HUES48 (cell line): ENCODE measurements around the gene AKT1S1.
A peak's percentile ranks its signal among the peaks of the same experiment; 100 is the strongest.
"Not testable (repeated sequence)": the region's sequence is repeated elsewhere in the genome, so short reads cannot be mapped to it uniquely, and the experiment has no call there.

Experiments
- H3K27ac ChIP-seq: one replicate; pipeline ENCODE4 v1.7.0; 2013; ENCODE audit warnings: low read depth, low read length, inconsistent platforms
- H3K27me3 ChIP-seq: 2 replicates; pipeline ENCODE4 v1.6.1; 2013; ENCODE audit warnings: mild to moderate bottlenecking, low read length; ENCODE audit not compliant: control insufficient read depth, insufficient read depth
- H3K36me3 ChIP-seq: 2 replicates; pipeline ENCODE4 v1.6.1; 2013; ENCODE audit warnings: low read length; ENCODE audit not compliant: control insufficient read depth, insufficient read depth
- H3K4me1 ChIP-seq: 2 replicates; pipeline ENCODE4 v1.6.1; 2013; ENCODE audit warnings: mild to moderate bottlenecking, low read length; ENCODE audit not compliant: control insufficient read depth, insufficient read depth
- H3K4me3 ChIP-seq: 2 replicates; pipeline ENCODE4 v1.5.1; 2013; ENCODE audit warnings: mild to moderate bottlenecking, low read depth, low read length
- H3K9ac ChIP-seq: 2 replicates; pipeline ENCODE4 v1.6.1; 2013; ENCODE audit warnings: mild to moderate bottlenecking, low read depth, low read length, moderate library complexity
- H3K9me3 ChIP-seq: 2 replicates; pipeline ENCODE4 v1.6.1; 2013; ENCODE audit warnings: low read length; ENCODE audit not compliant: control insufficient read depth, insufficient read depth

Gene AKT1S1

GRCh38 chr19:49827034-49827433, 50.1 kb downstream of the AKT1S1 start:
- no peaks in the 10 kb centered on the region for H3K9me3 ChIP-seq
- H3K4me3 ChIP-seq: no peak overlapping the region
- H3K4me1 ChIP-seq: no peaks in the 10 kb centered on the region
- no peaks in the 10 kb centered on the region for H3K27me3 ChIP-seq
- no peak overlapping the region for H3K27ac ChIP-seq
- peaks cover 50% of the 10 kb centered on the region for H3K36me3 ChIP-seq
- H3K9ac ChIP-seq: no peak overlapping the region

GRCh38 chr19:49824662-49825061, 52.5 kb downstream of the AKT1S1 start:
- H3K9me3 ChIP-seq: no peaks in the 10 kb centered on the region
- no peaks in the 10 kb centered on the region for H3K4me1 ChIP-seq
- H3K27me3 ChIP-seq: no peaks in the 10 kb centered on the region
- no peak overlapping the region for H3K4me3 ChIP-seq
- H3K36me3 ChIP-seq: peaks cover 46% of the 10 kb centered on the region
- H3K27ac ChIP-seq: no peak overlapping the region
- H3K9ac ChIP-seq: no peak overlapping the region

- no peaks in the 10 kb centered on the region for H3K27me3 ChIP-seq
- peaks cover 37% of the 10 kb centered on the region for H3K36me3 ChIP-seq
- H3K4me3 ChIP-seq: no peak overlapping the region
- H3K9me3 ChIP-seq: no peaks in the 10 kb centered on the region
- H3K9ac ChIP-seq: no peak overlapping the region
- H3K27ac ChIP-seq: no peak overlapping the region
- H3K4me1 ChIP-seq: peaks cover 6% of the 10 kb centered on the region; the same call in 1 of the 2 replicates
Measured at GRCh38 chr19:49823472-49823871, 53.7 kb downstream of the AKT1S1 start.

GRCh38 chr19:49820125-49820524, 57.0 kb downstream of the AKT1S1 start:
- Histone ChIP-seq H3K27ac (no peak overlapping the region), H3K4me1 (peaks cover 6% of the 10 kb centered on the region; the same call in 1 of the 2 replicates), H3K27me3 (no peaks in the 10 kb centered on the region), H3K9ac (no peak overlapping the region), H3K9me3 (no peaks in the 10 kb centered on the region), H3K36me3 (peaks cover 29% of the 10 kb centered on the region), H3K4me3 (no peak overlapping the region)

- peak overlapping the region; percentile 71 for H3K4me3 ChIP-seq
- H3K36me3 ChIP-seq: peaks cover 27% of the 10 kb centered on the region
- H3K9me3 ChIP-seq, H3K4me1 ChIP-seq, H3K27ac ChIP-seq, H3K27me3 ChIP-seq, H3K9ac ChIP-seq: not testable (repeated sequence)
Measured at GRCh38 chr19:49819452-49820115, 57.6 kb downstream of the AKT1S1 start.
